K562 (cell line): Measurements from ENCODE around the gene PIK3C2B. TPM values are rescaled to one million over a fixed set of nuclear protein-coding genes. Genes with fewer than 3 reads are reported as not detected.

Experiments used
- ATAC-seq: fragments of 200-7000 bp; cut with Tn5 transposase; 3 replicates; pipeline ENCODE4 v1.9.1; 2020; ENCODE audit warnings: moderate library complexity
- BruUV-seq: library from RNA; stranded (reverse); fragments of 400-500 nt; replicated peaks from 2 replicates; lab custom pipeline; 2021; lab: Mats Ljungman, UMichigan
- CTCF ChIA-PET: fragments of 300-600 bp; formaldehyde crosslinking; extraction: SDS; loops from one replicate; lab custom pipeline; 2021; ENCODE audit warnings: low intra/inter-chr PET ratio; lab: Yijun Ruan, JAX
- POLR2A ChIA-PET: fragments of 300-600, 350-650 bp; sonication (Branson Sonifier 250); formaldehyde crosslinking; extraction: SDS; loops from one replicate; lab custom pipeline; 2021; ENCODE audit warnings: antibody characterized with exemption, inconsistent platforms; lab: Yijun Ruan, JAX
- DNase-seq, 4 experiments: peaks; one replicate each; pipeline versions ENCODE4 v3.0.0 to v3.0.0-alpha.2; 2011 to 2018; ENCODE audit warnings: low spot score in 3 of 4, mixed read lengths in 3 of 4; ENCODE audit errors: extremely low read depth in 1 of 4
- FAIRE-seq: peaks from 2 replicates; lab custom pipeline; 2011; peaks lifted over from hg19 to GRCh38; lab: Jason Lieb, UNC
- H2AFZ ChIP-seq: 2 replicates; pipeline ENCODE4 v1.6.0; 2011; ENCODE audit warnings: low read depth, low read length, control low read depth, inconsistent platforms
- H3K27ac ChIP-seq: fragments of 200-600 bp; 3 replicates; pipeline ENCODE4 v1.8.0; 2011; ENCODE audit warnings: low read depth, mild to moderate bottlenecking, control low read depth, inconsistent platforms, low read length, moderate library complexity, mixed read lengths; ENCODE audit errors: extremely low read depth
- H3K27me3 ChIP-seq, 2 experiments: fragments of 300-600 bp in 1 of 2; 2 replicates in 1 of 2; 3 replicates in 1 of 2; pipeline versions ENCODE4 v1.6.0 to v1.8.0; 2011; ENCODE audit warnings: inconsistent platforms in 2 of 2, low read length in 2 of 2, mild to moderate bottlenecking in 1 of 2, mixed read lengths in 1 of 2, moderate library complexity in 1 of 2; ENCODE audit not compliant: control insufficient read depth in 2 of 2, insufficient read depth in 2 of 2
- H3K36me3 ChIP-seq: fragments of 300-600 bp; 3 replicates; pipeline ENCODE4 v1.8.0; 2011; ENCODE audit warnings: mild to moderate bottlenecking, low read length, inconsistent platforms; ENCODE audit not compliant: control insufficient read depth, insufficient read depth
- H3K4me1 ChIP-seq, 2 experiments: fragments of 200-600 bp in 1 of 2; replicated peaks in 1 of 2; 2 replicates in 1 of 2; 3 replicates in 1 of 2; pipeline versions ENCODE4 v1.5.1 to v1.8.0; 2011; ENCODE audit warnings: inconsistent platforms in 2 of 2, low read length in 2 of 2, mild to moderate bottlenecking in 1 of 2, mixed read lengths in 1 of 2, moderate library complexity in 1 of 2; ENCODE audit not compliant: control insufficient read depth in 2 of 2, insufficient read depth in 2 of 2
- H3K4me2 ChIP-seq: 2 replicates; pipeline ENCODE4 v1.6.1; 2011; ENCODE audit warnings: low read length, control low read depth, inconsistent platforms, mixed read lengths; ENCODE audit not compliant: insufficient read depth
- H3K4me3 ChIP-seq: fragments of 200-600 bp; sonication (generic), shearing (Covaris generic); 2 replicates; pipeline ENCODE4 v1.5.1; 2016; ENCODE audit warnings: control low read depth, inconsistent platforms
- H3K79me2 ChIP-seq: fragments of 200-600 bp; 3 replicates; pipeline ENCODE4 v1.8.0; 2011; ENCODE audit warnings: low read length, inconsistent platforms; ENCODE audit not compliant: control insufficient read depth, insufficient read depth
- H3K9ac ChIP-seq, 2 experiments: 2 replicates each; pipeline versions ENCODE4 v1.6.0 to v1.6.1; 2011; ENCODE audit warnings: low read depth in 2 of 2, low read length in 2 of 2, control low read depth in 1 of 2, inconsistent platforms in 1 of 2, mild to moderate bottlenecking in 1 of 2, mixed read lengths in 1 of 2; ENCODE audit not compliant: insufficient read depth in 1 of 2
- H3K9me1 ChIP-seq: one replicate; pipeline ENCODE4 v1.6.0; 2011; ENCODE audit warnings: inconsistent platforms, mild to moderate bottlenecking, low read length, moderate library complexity; ENCODE audit not compliant: control insufficient read depth, insufficient read depth
- H3K9me3 ChIP-seq: replicated peaks from 2 replicates; pipeline ENCODE4 v1.5.1; 2011; ENCODE audit warnings: low read depth, low read length, inconsistent platforms; ENCODE audit not compliant: control insufficient read depth, insufficient read depth
- H4K20me1 ChIP-seq: replicated peaks from 2 replicates; pipeline ENCODE4 v1.6.1; 2011; ENCODE audit warnings: low read length, inconsistent platforms, mixed read lengths; ENCODE audit not compliant: control insufficient read depth, insufficient read depth
- BRD4 ChIP-seq: fragments of 200-600 bp; sonication (generic); IDR thresholded peaks from 2 replicates; pipeline ENCODE4 v1.6.1; 2017; ENCODE audit warnings: inconsistent platforms
- CHD1 ChIP-seq: fragments of 200-600 bp; sonication (generic); IDR thresholded peaks from one replicate; pipeline ENCODE4 v1.6.1; 2012; ENCODE audit warnings: mild to moderate bottlenecking, moderate library complexity, low read length, inconsistent platforms
- MAFG ChIP-seq: fragments of 450-650 bp; conservative IDR thresholded peaks from 2 replicates; pipeline ENCODE4 v1.6.1; 2016; ENCODE audit warnings: missing genetic modification characterization, missing compliant biosample characterization
- MYBL2 ChIP-seq, 2 experiments: fragments of 450-650 bp in 1 of 2; sonication (generic) in 1 of 2; formaldehyde crosslinking in 1 of 2; IDR thresholded peaks; 2 replicates each; pipeline versions ENCODE4 v1.6.1 to v1.8.1; 2017 to 2022; ENCODE audit warnings: borderline replicate concordance in 1 of 2, inconsistent platforms in 1 of 2, low read depth in 1 of 2, mild to moderate bottlenecking in 1 of 2, missing genetic modification reagents in 1 of 2, moderate library complexity in 1 of 2
- SMAD3 ChIP-seq: fragments of 450-650 bp; formaldehyde crosslinking; conservative IDR thresholded peaks from 2 replicates; pipeline ENCODE4 v1.4.0; 2020; ENCODE audit warnings: mild to moderate bottlenecking
- SOX6 ChIP-seq: fragments of 450-650 bp; IDR thresholded peaks from 2 replicates; pipeline ENCODE4 v1.6.1; 2014; ENCODE audit warnings: mild to moderate bottlenecking
- TARDBP ChIP-seq: fragments of 450-650 bp; IDR thresholded peaks from 2 replicates; pipeline ENCODE4 v1.6.1; 2016
- TSC22D4 ChIP-seq: fragments of 450-650 bp; IDR thresholded peaks from 2 replicates; pipeline ENCODE4 v1.6.1; 2016; ENCODE audit warnings: missing genetic modification characterization, missing biosample characterization, control low read depth
- ZNF121 ChIP-seq: sonication (generic); formaldehyde crosslinking; conservative IDR thresholded peaks from 2 replicates; pipeline ENCODE4 v1.8.0; 2022; ENCODE audit warnings: missing genetic modification reagents
- ZNF699 ChIP-seq: fragments of 250-450 bp; sonication (Bioruptor Pico); IDR thresholded peaks from 2 replicates; pipeline ENCODE4 v1.8.0; 2021; ENCODE audit warnings: mild to moderate bottlenecking, moderate library complexity; ENCODE audit not compliant: insufficient replicate concordance
- ZNF717 ChIP-seq: fragments of 250-450 bp; sonication (Bioruptor Pico); IDR thresholded peaks from 2 replicates; pipeline ENCODE4 v1.5.0; 2021
- WGBS: fragments of 100-300 bp; shearing (Covaris generic); methylation state at CpG from one replicate; pipeline ENCODE4 v1.1.6; 2016; ENCODE audit warnings: low coverage, mixed read lengths; ENCODE audit not compliant: insufficient coverage; ENCODE audit errors: missing lambda C conversion rate; 5-methylcytosine and 5-hydroxymethylcytosine counted together
- in situ Hi-C: fragments of 300-500 bp; cut with MboI; formaldehyde crosslinking; loops from 4 replicates; pipeline ENCODE4 v1.15.0; 2018; ENCODE audit warnings: inconsistent platforms, mixed read lengths
- intact Hi-C: fragments of 100-400 bp; cut with micrococcal nuclease; formaldehyde crosslinking; loops from 2 replicates; pipeline ENCODE4 v1.14.2; 2022
- polyA plus RNA-seq, 8 experiments: library from polyadenylated mRNA; depleted of rRNA in 4 of 8; stranded (reverse) in 5 of 8; unstranded in 3 of 8; fragments of >200 nt; fragmentation: Nextera tagmentation in 2 of 8; fragmentation: Illumina TruSeq in 1 of 8; extraction: Ambion mirVana in 2 of 8; extraction: Trizol in 1 of 8; gene quantifications; 2 replicates each; pipeline versions ENCODE4 v1.2.1 to v1.2.3, GENCODE V29; 2011 to 2014; ENCODE audit warnings: inconsistent platforms in 1 of 8, missing spikeins in 1 of 8
- total RNA-seq, 7 experiments: library from RNA; depleted of rRNA in 6 of 7; stranded (reverse); fragments of >200 nt in 6 of 7; fragmentation: Illumina TruSeq in 2 of 7; extraction: Trizol in 2 of 7; gene quantifications; 2 replicates each; pipeline versions ENCODE4 v1.2.1 to v1.2.3, GENCODE V29; 2011 to 2021; ENCODE audit warnings: low replicate concordance in 1 of 7
- TF ChIP-seq, protein P1 (sequence below), 2 experiments: fragments of 450-650 bp; IDR thresholded peaks; 2 replicates each; pipeline ENCODE4 v1.6.1; 2016
- TF ChIP-seq, protein P2 (sequence below): fragments of 450-650 bp; formaldehyde crosslinking; IDR thresholded peaks from 2 replicates; pipeline ENCODE4 v1.4.0; 2022; ENCODE audit warnings: mild to moderate bottlenecking, moderate library complexity
- TF ChIP-seq, protein P3 (sequence below): fragments of 450-650 bp; IDR thresholded peaks from 2 replicates; pipeline ENCODE4 v1.6.1; 2018; ENCODE audit not compliant: partially characterized antibody

Gene PIK3C2B
- total and polyA plus RNA-seq, 9 of the 15 experiments (the other 6 are each of a cell fraction or from before 2014, with no cell fraction given), result 0.10 to 2.9 (median 0.72) TPM

DNA sequence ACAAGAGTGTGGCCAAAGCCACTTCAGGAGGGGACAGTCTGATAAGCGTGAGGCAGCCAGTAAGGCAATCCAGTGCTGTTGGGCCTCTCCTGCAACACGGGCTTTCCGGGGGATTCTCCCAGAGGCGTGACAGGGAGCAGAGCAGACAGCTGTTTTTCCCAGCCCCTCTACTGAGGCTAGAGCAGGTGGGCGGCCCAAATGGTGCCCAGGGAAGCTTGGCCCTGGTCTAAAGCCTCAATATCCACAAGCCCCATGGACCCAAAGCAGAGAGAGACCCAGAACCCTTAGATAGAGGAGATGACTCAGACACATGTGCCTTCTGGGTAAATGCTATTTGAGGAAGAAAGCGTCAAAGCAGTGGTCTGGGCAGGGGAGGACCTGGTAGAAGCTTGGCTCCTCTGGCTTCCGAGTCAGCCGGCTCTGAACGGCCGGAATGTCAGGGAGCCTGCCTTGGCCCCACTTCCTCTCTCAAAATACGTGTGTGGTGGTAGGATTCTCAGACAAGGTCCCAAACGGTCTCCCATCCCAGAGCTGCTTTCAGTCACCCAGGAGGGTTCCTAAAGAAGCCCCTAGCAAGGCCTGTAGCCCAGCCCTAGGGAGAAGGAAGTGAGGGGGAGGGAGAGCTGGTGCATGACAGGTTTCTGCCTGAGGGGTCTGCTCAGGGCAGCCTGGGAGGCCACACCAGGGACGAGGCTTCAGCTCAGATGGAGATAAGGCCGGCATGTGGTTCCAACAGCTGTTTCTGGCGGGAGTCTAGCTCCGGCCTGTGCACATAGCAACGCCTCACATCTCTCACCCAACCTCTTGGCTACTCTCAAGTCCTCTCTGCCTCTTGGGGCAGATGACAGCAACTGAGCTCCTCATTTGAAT is 28.8 kb downstream of the PIK3C2B start:
- ATAC-seq, result peak; percentile 69
- no peaks in the 10 kb centered on the region for H3K9me1 ChIP-seq
- POLR2A ChIA-PET, result interaction anchor here (0.6 to 2.2 kb wide), 11 partner anchors 9 to 50 kb away, joined by 3 to 9 read pairs (median 3); partner anchors contain the start of gene MDM4
- H3K4me3 ChIP-seq, result no peak overlapping the region
- no peaks in the 10 kb centered on the region for H4K20me1 ChIP-seq
- peak; percentile 60 to 74 (median 70) for DNase-seq
- in situ Hi-C loops (no loop called here), intact Hi-C loops (no loop called here)
- H3K27me3 ChIP-seq, result peaks cover 2 to 17% of the 10 kb centered on the region in 2 experiments; a peak in 4 of 5 replicates
- no peaks in the 10 kb centered on the region for H3K79me2 ChIP-seq
- FAIRE-seq, result peak; percentile 75
- no TSS peak for BruUV-seq
- H3K4me2 ChIP-seq, result peak overlapping the region; percentile 2; the same call in 1 of the 2 replicates
- no peaks in the 10 kb centered on the region for H3K9me3 ChIP-seq
- CTCF ChIA-PET, result no interaction called here
- peak overlapping the region; percentile 82 for H2AFZ ChIP-seq
- H3K36me3 ChIP-seq, result no peaks in the 10 kb centered on the region
- peak overlapping the region; percentile 4; the same call in 1 of the 3 replicates for H3K27ac ChIP-seq
- 19% methylated on average over 17 of the region's 17 CpGs for WGBS
- peaks cover 38 to 56% of the 10 kb centered on the region in 2 experiments for H3K4me1 ChIP-seq
- peak overlapping the region in 1 of 2 experiments; percentile 53; a peak in 1 of 4 replicates for H3K9ac ChIP-seq
- TF ChIP-seq SMAD3 (CRISPR knock-in tag) (no peak; the same call in 1 of the 2 replicates), TSC22D4 (tag) (no peak), BRD4 (no peak), ZNF717 (CRISPR knock-in tag) (no peak), TARDBP (no peak), MAFG (tag) (no peak), ZNF699 (CRISPR knock-in tag) (no peak), ZNF121 (CRISPR knock-in tag) (no peak), CHD1 (no peak), MYBL2 (IDR thresholded peaks at IDR 0.05; ENCODE audit: low read depth) (no peak), MYBL2 (CRISPR knock-in tag; IDR thresholded peaks at IDR 0.05; ENCODE audit: borderline replicate concordance) (no peak), SOX6 (no peak)
- TF ChIP-seq, protein P1, sequence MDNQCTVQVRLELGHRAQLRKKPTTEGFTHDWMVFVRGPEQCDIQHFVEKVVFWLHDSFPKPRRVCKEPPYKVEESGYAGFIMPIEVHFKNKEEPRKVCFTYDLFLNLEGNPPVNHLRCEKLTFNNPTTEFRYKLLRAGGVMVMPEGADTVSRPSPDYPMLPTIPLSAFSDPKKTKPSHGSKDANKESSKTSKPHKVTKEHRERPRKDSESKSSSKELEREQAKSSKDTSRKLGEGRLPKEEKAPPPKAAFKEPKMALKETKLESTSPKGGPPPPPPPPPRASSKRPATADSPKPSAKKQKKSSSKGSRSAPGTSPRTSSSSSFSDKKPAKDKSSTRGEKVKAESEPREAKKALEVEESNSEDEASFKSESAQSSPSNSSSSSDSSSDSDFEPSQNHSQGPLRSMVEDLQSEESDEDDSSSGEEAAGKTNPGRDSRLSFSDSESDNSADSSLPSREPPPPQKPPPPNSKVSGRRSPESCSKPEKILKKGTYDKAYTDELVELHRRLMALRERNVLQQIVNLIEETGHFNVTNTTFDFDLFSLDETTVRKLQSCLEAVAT (IDR thresholded peaks at IDR 0.05), result no peak
- TF ChIP-seq, protein P2, sequence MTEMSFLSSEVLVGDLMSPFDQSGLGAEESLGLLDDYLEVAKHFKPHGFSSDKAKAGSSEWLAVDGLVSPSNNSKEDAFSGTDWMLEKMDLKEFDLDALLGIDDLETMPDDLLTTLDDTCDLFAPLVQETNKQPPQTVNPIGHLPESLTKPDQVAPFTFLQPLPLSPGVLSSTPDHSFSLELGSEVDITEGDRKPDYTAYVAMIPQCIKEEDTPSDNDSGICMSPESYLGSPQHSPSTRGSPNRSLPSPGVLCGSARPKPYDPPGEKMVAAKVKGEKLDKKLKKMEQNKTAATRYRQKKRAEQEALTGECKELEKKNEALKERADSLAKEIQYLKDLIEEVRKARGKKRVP (CRISPR knock-in tag), result no peak
- TF ChIP-seq, protein P3, sequence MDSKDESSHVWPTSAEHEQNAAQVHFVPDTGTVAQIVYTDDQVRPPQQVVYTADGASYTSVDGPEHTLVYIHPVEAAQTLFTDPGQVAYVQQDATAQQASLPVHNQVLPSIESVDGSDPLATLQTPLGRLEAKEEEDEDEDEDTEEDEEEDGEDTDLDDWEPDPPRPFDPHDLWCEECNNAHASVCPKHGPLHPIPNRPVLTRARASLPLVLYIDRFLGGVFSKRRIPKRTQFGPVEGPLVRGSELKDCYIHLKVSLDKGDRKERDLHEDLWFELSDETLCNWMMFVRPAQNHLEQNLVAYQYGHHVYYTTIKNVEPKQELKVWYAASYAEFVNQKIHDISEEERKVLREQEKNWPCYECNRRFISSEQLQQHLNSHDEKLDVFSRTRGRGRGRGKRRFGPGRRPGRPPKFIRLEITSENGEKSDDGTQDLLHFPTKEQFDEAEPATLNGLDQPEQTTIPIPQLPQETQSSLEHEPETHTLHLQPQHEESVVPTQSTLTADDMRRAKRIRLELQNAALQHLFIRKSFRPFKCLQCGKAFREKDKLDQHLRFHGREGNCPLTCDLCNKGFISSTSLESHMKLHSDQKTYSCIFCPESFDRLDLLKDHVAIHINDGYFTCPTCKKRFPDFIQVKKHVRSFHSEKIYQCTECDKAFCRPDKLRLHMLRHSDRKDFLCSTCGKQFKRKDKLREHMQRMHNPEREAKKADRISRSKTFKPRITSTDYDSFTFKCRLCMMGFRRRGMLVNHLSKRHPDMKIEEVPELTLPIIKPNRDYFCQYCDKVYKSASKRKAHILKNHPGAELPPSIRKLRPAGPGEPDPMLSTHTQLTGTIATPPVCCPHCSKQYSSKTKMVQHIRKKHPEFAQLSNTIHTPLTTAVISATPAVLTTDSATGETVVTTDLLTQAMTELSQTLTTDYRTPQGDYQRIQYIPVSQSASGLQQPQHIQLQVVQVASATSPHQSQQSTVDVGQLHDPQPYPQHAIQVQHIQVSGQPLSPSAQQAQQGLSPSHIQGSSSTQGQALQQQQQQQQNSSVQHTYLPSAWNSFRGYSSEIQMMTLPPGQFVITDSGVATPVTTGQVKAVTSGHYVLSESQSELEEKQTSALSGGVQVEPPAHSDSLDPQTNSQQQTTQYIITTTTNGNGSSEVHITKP, result peak; percentile 78
